Stimulated activated CD4-positive, alpha-beta T cell treated with anti-CD3 and anti-CD28 coated beads, Interleukin-15, amount 100 ng/mL, for 48 hours (primary cell): ENCODE results near the gene UNC79.
A peak's percentile ranks its signal among the peaks of the same experiment; 100 is the strongest.

Source experiments
- DNase-seq, 2 donors: peaks; one replicate each; pipeline ENCODE4 v3.0.0-alpha.2; 2020; ENCODE audit warnings: low read depth in 2 of 2

UNC79 gene

DNA sequence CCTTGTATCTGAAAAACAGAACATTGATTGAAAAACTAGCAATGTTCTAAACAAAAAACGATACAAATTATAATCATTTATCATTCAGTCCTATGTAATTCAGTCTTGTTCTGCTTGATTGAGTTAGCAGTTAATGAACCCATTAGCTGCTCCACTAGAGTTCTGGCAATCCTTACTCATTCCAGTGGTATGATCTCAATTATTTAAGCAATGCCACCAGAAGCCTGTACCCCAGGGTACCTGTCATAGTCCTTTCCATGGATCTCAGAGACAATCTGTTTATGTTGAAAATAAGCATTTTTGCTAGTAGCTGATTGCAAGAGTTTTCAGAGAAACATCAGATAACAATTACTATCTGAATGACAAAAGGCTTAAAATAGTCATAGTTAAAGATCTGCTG, 115.9 kb downstream of the UNC79 start:
- no peak for DNase-seq

DNA sequence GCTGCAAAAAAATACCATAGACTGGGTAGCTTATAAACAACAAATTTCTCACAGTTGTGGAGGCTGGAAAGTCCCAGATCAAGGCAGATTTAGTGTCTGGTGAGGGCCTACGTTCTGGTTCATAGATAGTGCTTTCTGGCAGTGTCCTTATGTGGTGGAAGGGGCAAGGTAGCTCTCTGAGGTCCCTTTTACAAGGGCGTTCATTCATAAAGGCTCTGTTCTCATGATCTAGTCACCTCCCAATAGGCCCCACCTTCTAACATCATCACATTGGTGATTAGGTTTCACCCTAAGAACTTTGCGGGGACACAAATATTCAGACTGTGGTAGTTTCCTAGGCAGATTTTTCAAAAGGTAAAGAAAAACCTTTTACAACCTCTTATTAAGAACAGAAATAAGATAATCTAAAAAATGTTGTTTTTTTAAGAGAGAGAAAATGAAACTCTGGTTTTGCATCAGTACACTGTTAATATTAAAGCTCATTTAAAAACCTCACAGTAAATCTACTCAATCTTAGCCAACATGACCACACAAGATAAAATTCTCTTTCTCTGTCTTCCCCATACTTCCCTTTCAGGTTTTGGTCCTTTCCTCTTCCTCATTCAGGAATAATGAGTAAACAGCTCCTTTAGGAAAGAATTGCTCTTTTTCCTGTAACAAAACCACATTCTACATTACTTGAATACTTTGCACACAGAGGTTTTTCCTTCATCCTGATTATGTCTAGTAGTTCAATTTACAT, 117.5 kb downstream of the UNC79 start:
- DNase-seq = no peak

DNA sequence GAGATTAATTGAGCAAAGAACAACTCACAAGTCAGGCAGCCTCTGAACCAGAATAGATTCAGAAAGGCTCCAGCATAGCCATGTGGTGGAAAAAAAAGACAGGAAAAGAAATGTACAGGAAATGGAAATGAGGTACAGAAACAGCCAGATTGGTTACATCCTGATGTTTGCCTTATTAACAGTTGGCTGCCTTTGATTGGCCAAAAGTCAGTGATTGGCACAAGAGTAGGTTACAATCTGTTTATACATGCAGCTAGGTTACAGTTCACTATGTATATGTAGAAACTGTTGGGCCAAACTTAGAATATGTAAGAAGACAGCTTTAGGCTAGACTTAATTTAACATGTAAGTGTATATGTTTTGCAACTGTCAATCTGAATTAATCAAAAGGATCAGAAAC, 118.9 kb downstream of the UNC79 start:
- no peak for DNase-seq

DNA sequence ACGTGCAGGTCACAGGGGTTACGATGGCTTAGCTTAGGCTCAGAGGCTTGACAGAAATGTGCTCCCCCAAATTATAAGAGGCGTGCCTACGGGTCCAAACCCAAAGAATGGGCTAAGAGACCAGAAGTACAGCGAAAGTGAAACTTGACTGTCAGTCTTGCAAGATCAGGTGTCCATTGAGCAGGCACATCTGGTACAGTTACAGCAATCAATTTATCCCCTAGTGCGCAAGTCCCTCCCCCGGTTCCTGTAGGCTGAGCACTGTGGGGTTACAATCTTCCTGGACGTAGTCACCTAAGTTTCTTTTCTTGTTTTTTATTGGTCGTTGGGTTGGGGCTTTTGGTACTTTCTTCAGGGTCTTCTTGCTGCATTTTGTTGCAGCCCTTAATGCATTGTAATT, 134.2 kb downstream of the UNC79 start:
- DNase-seq = no peak

DNA sequence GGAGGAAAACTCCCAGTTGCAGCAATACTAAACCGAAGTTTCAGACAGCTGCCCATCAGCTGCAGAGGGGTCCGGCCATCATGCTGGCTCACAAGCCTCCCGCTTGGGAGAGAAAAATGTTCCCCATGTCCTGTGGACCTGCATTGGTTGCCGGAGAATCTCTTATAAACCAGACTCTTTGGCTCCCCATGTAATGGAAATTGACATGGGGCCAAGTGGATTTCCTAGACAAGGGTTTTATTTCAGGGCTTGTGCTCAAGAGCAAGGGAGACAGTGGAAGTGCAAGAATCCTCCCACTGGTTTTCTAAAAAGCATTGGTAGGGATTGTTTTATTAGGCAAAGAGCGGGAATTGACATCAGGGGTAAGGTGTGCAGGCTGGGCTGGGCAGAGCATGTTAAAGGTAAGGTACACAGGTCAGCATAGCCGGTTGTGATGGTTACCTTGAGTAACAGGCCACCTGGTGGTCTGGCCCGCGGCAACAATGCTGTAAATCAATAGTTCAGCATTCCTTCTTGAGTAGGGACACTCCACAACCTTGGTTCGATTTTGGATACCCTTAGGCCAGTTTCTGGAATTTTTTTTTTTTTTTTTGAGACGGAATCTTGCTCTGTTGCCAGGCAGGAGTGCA, 135.4 kb downstream of the UNC79 start:
- DNase-seq = no peak

DNA sequence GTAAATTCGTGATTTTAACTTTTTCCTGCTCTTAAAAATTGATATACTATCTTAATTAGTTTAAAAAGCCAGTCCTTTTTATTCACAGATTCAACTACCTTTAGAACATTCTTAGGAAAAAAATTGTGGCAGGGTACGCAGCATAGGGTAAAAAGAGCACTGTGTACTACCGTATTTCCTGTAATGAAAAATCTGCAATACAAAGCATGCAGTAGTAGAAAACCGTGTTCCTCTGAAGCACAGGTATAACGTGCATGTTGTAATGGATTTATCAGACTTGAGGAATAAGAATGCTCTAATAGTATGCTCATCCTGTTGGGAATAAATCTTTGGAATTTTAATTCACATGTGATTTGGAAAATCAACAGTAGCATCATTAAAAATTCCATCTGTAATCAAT, 140.5 kb downstream of the UNC79 start:
- DNase-seq = no peak

DNA sequence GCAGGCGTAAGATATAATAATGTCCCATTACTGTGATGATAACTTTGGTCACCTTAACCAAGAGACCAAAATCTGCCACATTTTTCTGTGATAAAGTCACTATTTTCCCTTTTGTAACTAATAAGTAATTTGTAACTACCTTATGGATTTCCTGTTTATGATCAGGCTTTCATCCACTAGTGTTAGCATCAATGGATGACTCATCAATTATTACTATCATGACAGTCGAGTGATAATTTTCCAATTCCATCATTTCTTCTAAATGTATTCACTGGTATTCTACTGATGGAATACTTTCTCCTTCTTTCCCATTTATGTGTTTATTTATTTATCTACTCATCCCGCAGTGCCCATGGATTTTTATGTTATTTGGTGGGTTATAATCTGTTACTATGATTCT, 148.4 kb downstream of the UNC79 start:
- DNase-seq = no peak

DNA sequence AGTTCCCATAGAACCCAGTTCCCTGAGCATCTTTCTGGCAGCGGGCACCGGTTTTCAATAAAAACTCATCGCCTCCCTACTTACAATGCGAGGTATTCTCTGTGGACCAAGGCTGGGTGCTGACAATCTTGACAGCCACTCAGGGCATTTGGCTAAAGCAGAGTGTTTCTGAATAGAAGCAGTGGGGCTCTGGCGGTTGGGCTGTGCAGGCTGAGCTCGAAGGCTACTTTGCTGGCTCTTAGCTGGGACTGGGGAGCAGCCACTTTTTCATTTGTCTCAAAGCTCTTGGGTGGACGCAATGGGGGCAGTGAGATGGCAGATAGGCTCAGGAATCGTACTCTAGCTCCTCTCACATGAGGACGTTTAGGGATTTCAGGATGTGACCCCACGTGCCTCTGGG, 151.8 kb downstream of the UNC79 start:
- no peak for DNase-seq

DNA sequence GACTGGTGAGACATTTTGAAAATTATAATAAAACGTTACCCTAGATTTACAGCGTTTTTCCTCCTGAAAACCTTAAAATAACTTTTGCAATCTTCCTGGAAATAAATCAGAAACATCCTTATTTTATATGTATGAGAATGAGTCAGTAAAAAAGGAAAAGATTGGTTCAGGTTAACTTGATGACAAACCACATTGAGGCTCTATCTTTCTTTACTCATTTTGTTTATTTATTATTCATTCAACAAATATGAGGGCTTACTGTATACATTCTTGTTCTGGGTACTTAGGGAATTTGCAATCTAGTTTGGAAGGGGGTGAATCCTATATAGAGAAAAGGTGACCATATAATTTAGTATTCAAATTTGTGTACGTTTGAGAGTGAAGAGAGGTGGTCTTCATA, 156.6 kb downstream of the UNC79 start:
- no peak for DNase-seq

DNA sequence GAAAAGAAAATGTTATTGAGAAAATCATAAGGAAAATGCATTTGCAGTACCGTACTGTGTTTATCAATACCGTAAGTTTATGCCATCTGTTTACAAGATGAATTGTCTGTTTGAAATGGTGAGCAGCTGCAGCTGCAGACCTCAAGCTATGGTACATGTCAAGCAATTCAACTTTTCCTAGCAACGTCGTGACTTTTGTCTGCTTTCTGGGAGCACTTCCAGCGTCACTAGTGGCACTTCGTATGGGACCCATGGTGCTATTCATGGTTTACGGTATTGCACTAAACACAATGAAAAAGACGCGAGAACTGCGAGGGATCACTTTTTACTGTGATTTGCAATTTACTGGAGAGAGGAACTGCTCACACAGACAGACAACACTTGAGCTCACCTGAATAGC, 160.8 kb downstream of the UNC79 start:
- no peak for DNase-seq

DNA sequence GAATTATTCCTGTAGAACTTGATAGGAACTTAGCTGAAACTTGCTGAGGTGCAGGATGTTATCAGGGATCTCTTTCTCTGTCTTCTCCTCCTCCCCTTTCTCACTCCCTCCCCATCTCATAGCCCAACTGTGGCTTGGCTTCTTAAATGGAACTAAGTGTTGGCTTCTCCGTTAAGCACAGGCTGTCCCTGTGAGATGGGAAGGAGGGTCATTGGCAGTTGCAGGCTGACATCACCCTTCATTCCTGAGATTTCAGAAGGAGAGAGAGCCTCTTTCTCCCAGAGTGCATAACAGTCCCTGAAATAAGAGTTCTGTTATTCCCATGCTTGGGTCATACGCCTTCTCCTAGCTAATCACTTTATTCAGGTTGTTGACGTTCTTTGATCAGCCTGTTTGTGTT, 162.0 kb downstream of the UNC79 start:
- DNase-seq = no peak

DNA sequence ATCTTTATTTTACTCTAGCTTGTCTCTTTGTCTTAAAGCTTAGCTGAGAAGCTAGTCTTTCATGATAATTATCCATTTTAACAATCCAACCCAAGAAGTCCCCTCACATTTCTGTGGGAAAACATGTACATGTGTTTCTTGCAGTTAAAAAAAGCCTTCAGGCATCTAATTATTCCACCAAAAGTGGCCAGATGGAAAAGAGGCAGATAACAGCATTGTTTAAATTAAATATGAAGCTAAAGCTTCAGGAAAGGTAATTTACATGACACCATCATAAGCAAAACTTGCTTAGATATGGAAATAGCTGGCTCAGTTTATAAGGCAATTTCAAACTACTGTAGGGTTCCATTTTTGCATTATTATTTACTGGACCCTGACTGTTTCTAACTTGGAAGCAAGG, 175.4 kb downstream of the UNC79 start:
- DNase-seq = no peak

DNA sequence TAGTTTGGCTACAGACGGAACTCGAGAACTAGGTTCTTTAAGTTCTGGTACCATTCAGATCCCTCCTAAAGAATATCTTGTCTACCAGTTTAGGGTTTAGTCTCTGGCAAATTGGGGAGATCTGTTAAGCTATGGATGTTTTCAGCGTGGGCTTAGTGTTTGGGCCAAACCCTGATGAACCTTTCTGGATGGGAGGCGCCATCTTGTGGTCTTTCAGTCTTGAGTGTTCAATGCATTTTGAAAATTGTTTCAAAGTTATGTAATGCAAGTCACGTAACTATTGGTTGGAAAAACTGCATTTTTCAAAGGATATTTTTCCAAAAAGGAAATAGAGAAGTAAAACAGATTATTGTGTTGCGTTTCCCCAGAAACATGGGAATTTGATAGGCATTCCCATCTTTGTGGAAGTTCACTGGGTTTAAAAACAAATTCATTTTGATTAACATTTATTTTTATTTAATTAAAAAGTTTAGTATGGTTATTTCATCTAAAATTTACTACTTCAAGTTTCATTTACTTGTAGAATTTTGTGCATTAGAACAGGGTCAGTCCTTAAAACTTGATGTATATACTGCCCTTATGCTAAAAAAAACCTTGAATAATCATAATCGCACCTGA, 188.5 kb downstream of the UNC79 start:
- DNase-seq = peak; percentile 1 to 2

DNA sequence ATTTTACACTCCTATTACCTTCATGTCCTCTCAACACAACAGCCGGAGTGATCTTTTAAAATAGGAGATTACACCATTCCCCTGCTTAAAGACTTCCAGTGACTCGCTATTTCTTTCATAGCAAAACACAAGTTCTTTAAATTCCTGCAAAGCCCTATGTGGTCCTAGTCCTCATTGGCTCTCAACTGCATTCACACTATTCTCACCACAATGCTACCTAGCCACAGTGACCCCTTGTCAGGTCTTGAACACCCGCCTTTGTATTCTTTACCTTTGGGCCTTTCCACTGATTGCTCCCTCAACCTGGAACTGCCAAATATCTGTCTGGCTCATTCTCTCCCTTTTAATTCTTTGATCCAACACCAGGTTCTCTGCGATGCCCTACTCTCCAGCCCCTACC, 197.3 kb downstream of the UNC79 start:
- no peak for DNase-seq

DNA sequence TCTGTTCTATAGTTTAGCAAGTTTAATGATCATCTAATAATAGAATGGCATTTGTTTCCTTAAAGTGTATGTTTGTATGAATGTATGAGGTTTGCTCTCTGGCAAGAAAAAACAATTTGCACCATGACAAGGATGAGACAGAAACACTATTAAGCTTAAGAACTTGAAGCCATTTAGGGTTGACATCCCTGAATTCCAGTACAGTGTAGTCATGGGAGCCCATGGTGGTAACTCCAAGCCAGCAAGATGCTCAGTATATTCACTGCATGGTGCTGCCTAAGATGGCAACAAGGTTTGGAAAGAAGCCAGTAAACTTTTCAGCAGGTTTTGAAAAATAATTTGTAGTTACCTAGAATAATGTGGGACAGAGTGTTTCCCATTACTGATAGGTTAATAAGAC, 198.9 kb downstream of the UNC79 start:
- no peak for DNase-seq

DNA sequence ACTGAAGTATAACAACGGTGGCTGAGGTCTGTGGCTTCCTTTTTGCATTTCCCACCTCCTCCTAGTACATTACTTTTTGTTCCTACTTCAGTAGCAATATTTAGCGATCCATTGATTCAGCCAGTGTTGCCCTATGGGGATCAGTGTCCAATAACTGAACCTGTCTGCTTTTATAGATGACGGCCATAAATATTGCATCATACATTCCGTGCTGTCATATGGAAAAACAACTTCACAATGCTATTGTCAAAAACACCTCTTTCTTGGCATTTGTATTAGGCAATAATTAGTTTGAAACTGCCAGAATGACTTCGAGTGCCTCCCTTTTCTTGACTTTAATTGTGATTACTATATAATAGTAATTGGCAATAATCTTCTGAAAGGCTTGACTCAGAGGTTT, 208.1 kb downstream of the UNC79 start:
- no peak for DNase-seq

DNA sequence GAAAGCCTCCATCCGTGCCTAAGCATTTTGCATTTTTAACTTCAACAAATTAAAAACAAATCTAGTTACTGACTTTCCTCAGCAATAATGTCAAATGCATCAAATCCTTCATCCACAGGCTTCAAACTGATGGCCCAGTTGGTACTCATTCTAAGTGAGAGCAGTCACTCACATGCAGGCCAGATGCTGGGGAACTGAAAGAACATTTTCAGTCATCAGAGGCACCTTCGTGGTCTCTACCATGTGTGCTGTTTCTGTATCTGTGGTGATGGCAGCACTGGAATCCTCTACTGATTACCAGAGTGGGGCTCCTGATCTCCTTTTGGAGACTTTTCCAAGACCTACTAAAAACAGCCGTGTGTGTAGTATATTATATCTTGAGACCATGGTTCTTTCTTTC, 212.4 kb downstream of the UNC79 start:
- no peak for DNase-seq

DNA sequence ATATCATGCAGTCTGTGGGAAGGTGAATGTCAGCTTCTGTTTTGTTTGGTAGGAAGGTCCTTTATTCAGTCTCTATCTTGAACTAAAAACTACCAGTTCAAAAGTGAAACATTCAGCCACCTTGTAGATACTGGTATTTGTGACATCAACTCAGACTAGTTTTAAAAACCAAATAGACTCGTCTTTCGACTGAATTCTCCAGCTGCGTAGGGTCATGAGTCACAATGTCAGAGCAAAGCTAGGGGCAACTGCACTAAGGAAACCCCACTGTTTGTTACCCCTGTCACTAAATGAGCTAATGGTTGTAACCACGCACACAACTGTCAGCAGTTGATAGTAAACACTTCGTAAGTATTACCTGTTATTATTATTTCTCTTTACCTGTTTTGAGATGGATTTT, 212.9 kb downstream of the UNC79 start:
- no peak for DNase-seq

DNA sequence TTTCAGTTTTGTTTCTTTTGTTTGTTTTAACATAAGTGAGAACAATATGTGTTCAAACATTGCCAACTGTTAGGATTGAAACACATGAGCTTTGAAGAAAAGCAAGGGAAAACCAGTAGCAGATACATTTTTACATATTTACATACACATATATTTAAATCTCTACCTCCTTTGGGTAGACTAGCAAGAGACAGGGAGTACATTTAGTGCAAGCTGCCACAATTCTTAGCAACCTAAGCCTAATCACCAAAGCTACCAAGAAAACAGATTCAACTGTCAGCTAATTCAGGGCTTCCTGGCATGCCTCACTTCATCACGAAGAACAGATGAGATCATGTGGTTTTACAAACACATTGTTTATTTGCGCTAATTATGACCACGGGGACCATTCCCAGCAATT, 214.5 kb downstream of the UNC79 start:
- no peak for DNase-seq

DNA sequence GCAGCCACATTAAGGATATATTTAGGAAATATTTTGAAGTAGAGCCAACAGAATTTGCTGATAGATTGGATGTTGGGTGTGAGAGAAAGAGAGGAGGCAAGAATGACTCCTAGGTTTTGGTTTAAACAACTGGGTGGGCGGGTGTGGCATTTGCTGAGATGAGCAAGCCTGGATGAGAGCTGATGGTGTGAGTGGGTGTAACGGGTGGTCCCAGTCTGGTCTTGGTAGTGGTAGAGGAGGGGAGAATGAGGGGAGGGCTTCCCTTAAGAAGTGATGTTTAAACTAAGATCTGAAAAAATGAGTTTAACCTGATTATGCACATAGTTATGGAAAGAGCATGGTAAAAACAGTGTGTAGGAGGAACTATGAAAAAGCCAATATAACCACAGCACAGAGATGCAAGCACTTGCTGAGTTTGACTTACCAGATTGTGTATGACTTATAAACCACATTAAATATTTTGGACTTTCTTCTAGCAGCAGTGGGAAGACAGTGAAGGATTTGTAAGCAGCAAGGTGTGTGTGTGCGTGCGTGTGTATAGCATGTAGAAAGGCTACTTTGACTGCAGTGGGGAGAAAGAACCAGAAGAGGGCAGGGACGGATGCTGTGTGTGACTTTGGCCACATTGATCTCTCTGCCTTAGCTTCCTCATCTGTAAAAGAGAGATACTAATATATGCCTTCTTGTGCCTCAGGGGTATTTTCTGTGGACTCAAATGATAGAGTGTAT, 217.9 kb downstream of the UNC79 start:
- peak in 1 of 2 donors; percentile 17 for DNase-seq

DNA sequence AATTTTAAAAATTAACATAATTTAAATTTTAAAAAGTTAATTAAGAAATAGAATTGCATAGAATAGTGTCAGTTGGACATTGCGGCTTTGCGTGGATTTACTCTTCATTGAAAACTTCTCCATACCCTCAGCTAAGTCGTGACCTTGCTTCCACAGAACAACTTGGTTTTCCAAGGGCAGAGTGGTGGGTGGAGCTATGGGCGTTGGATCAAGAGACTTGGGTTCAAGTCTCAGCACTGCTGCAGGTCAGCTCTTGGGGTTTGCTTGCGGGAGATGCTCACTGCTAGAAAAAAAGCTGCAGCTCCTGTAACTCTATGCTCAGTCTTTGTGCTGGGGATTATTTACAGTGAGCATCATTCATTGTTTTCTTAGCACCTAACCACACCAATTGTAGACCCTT, 223.9 kb downstream of the UNC79 start:
- no peak for DNase-seq

DNA sequence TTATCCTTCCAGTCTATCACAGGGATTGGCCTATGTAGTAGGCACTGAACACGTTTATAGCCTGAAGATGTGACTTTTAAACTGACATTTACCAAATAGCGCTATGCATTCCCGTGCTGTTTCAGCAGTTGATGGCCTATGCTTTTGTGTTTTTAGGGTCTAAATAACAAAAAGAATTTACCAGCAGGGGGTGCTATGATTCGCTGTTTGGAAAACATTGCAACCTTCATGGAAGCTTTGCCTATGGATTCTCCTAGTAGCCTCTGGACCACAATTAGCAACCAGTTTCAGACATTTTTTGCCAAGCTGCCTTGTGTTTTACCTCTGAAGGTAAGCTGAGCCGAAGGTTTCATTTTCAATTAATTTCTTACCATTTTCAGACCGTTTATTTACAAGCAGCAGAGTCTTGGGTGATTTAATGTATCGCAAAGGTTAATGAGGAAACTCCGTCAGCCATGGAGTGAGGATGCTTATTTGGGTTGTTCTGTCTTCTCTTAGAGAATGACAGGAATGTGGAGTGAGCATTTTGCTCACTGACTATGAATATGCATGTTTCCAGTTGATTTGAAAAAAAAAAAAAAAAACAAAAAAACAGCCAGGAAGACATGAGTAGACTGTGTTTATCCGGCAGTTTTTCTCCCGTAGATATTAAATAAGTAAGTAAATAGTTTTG, 224.5 kb downstream of the UNC79 start:
- no peak for DNase-seq
